Ovary (tissue), 9 donors: ENCODE measurements around the gene VASP. TPM values are rescaled to one million over a fixed set of nuclear protein-coding genes. Genes with fewer than 3 reads are reported as not detected.

ENCODE experiments used
- DNase-seq, 5 donors: peaks; one replicate each; pipeline ENCODE4 v3.0.0-alpha.2; 2019 to 2020
- H3K27ac ChIP-seq, 2 donors: fragments of 200-600 bp; one replicate each; pipeline versions ENCODE4 v1.5.1 to v1.8.0; 2019 to 2022
- H3K27me3 ChIP-seq: fragments of 200-600 bp; one replicate; pipeline ENCODE4 v1.8.0; 2022
- H3K36me3 ChIP-seq: fragments of 200-600 bp; sonication (generic); one replicate; pipeline ENCODE4 v1.5.1; 2019
- H3K4me1 ChIP-seq: one replicate; pipeline ENCODE4 v1.8.1; 2013; ENCODE audit warnings: mild to moderate bottlenecking, moderate library complexity; ENCODE audit not compliant: insufficient read depth
- H3K4me3 ChIP-seq: fragments of 200-600 bp; sonication (generic); one replicate; pipeline ENCODE4 v1.5.1; 2017
- H3K9me3 ChIP-seq, 2 donors: fragments of 200-600 bp in 1 of 2; sonication (generic) in 1 of 2; one replicate each; pipeline versions ENCODE4 v1.5.1 to v1.8.1; 2013 to 2019; ENCODE audit warnings: mild to moderate bottlenecking in 1 of 2, moderate library complexity in 1 of 2
- CTCF ChIP-seq, 3 donors: fragments of 450-650 bp in 2 of 3; fragments of 200-600 bp in 1 of 3; IDR thresholded peaks; one replicate each; pipeline versions ENCODE4 v1.5.1 to v1.8.0; 2016 to 2022; ENCODE audit warnings: antibody characterized with exemption in 3 of 3, mild to moderate bottlenecking in 1 of 3
- EP300 ChIP-seq: sonication (generic); formaldehyde crosslinking; IDR thresholded peaks from one replicate; pipeline ENCODE4 v1.6.1; 2017; ENCODE audit warnings: antibody characterized with exemption
- POLR2A ChIP-seq: fragments of 450-650 bp; IDR thresholded peaks from one replicate; pipeline ENCODE4 v1.6.1; 2017; ENCODE audit warnings: antibody characterized with exemption, mild to moderate bottlenecking, moderate library complexity
- WGBS, 3 donors: extraction: QIAGEN DNeasy Blood & Tissue Kit in 1 of 3; methylation state at CpG; one replicate each; pipeline versions ENCODE4 v1.1.5 to v1.1.7; 2013 to 2017; 5-methylcytosine and 5-hydroxymethylcytosine counted together
- intact Hi-C, 4 donors: fragments of 100-400 bp; cut with DNase I; formaldehyde crosslinking; loops; one replicate each; pipeline versions ENCODE4 v1.11.0 to v1.15.1; 2022 to 2023
- polyA plus RNA-seq, 2 donors: library from polyadenylated mRNA; stranded (reverse); fragments of 200-250 nt in 1 of 2; fragments of 350-450 nt in 1 of 2; fragmentation: Illumina TruSeq in 1 of 2; extraction: RNeasy Lipid Tissue Mini Kit (QIAGEN cat#74804) in 1 of 2; gene quantifications; one replicate each; pipeline ENCODE4 v1.2.3, GENCODE V29; 2013 to 2014
- total RNA-seq, 7 donors: library from RNA; depleted of rRNA in 2 of 7; stranded (reverse); fragments of >200 nt in 2 of 7; fragmentation: NEBNext Ultra II Directional in 3 of 7; extraction: Animal tissue kit (Norgen Biotek cat#: 25700) in 3 of 7; gene quantifications; one replicate each; pipeline versions ENCODE4 v1.1.0 to v1.2.4, GENCODE V29; 2016 to 2023
- donor health status: DM: no; HTN: no; CAD: no; lungs with moderate emphysema.
- donor health status: DM: no; HTN: no; CAD: no.
- donor health status: Bipolar disorder and iron deficiency.
- donor health status: DM: yes; HTN: yes; CAD: no.
- donor health status: DM: no; HTN: no; CAD: no.
- donor health status: DM: yes; HTN: yes; CAD: no.

Gene VASP
- total and polyA plus RNA-seq, 9 donors = 15.7 to 83.2 (median 49.0) TPM

GRCh38 chr19:45469945-45470761 is 37.1 kb upstream of the VASP start:
- intact Hi-C loops = no loop called here
- no peak for TF ChIP-seq CTCF (IDR thresholded peaks at IDR 0.05)
- TF ChIP-seq POLR2A = no peak
- no peak for TF ChIP-seq EP300
- DNase-seq = peak; percentile 41 to 66 (median 62)
- Histone ChIP-seq H3K27me3 (no peaks in the 10 kb centered on the region), H3K9me3 (no peaks in the 10 kb centered on the region), H3K4me3 (peak overlapping the region; percentile 53), H3K4me1 (peaks cover 12% of the 10 kb centered on the region), H3K27ac (peak overlapping the region; percentile 90 to 95), H3K36me3 (no peaks in the 10 kb centered on the region)
- WGBS, 3 donors = 37 to 40% (median 40%) methylated on average over 32 to 33 of the region's 33 CpGs

GRCh38 chr19:45470762-45471081 is 36.6 kb upstream of the VASP start:
- TF ChIP-seq EP300 (no peak), POLR2A (no peak), CTCF (IDR thresholded peaks at IDR 0.05) (no peak)
- Histone ChIP-seq H3K4me3 (no peak overlapping the region), H3K4me1 (peaks cover 12% of the 10 kb centered on the region), H3K27ac (no peak overlapping the region), H3K36me3 (no peaks in the 10 kb centered on the region), H3K27me3 (no peaks in the 10 kb centered on the region), H3K9me3 (no peaks in the 10 kb centered on the region)
- WGBS, 3 donors = 86 to 88% (median 88%) methylated on average over 15 of the region's 15 CpGs
- intact Hi-C loops = no loop called here
- no peak for DNase-seq

DNA sequence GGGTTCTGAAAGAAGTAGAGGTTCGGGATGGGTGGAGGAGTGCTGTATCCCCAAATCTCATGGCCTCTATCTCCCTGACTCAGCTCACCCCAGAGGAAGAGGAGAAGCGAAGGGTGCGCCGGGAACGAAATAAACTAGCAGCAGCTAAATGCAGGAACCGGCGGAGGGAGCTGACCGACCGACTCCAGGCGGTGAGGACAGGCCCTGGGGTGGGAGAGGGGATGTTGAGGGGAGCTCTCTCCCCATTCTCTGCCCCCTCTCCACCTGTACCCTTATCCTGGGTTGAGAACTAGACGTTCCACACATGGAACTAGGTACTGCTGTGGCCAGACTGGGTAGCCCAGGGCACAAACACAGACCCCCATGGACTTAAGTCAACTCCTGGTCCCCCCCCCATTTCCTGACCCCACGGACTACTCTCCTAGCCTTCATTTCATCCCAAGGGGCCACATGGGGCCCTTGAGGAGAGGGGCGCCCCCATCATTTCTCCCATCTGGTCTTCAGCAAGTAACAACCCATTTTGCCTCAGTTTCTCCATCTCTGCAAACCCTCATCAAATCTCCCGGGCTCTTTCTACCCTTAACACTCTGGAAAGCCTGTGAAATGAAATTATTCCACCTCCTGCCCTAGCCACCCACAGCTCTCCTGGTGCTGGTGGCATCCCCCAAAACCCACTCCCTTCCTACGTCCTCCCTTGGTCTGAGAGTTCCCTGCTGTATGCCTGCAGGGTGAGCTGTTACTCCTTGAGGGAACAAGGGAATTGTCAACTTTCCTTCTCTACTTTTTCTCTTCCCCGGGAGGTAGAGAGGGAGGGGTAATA is 36.0 kb upstream of the VASP start:
- WGBS, 3 donors = 83 to 85% (median 83%) methylated on average over 16 of the region's 16 CpGs
- Histone ChIP-seq H3K36me3 (no peaks in the 10 kb centered on the region), H3K27ac (no peak overlapping the region), H3K27me3 (no peaks in the 10 kb centered on the region), H3K9me3 (no peaks in the 10 kb centered on the region), H3K4me3 (no peak overlapping the region), H3K4me1 (peaks cover 12% of the 10 kb centered on the region)
- TF ChIP-seq POLR2A (no peak), EP300 (no peak), CTCF (IDR thresholded peaks at IDR 0.05) (no peak)
- intact Hi-C loops = no loop called here
- DNase-seq = peak in 1 of 5 donors; percentile 60

GRCh38 chr19:45471931-45472562 is 35.2 kb upstream of the VASP start:
- H3K27ac ChIP-seq = no peak overlapping the region
- H3K36me3 ChIP-seq = no peaks in the 10 kb centered on the region
- DNase-seq = peak in 1 of 5 donors; percentile 60
- H3K4me1 ChIP-seq = peaks cover 12% of the 10 kb centered on the region
- intact Hi-C loops = no loop called here
- no peak for TF ChIP-seq POLR2A
- no peak for TF ChIP-seq CTCF (IDR thresholded peaks at IDR 0.05)
- no peak for TF ChIP-seq EP300
- H3K4me3 ChIP-seq = no peak overlapping the region
- WGBS, 3 donors = 62 to 69% (median 63%) methylated on average over 7 of the region's 7 CpGs
- no peaks in the 10 kb centered on the region for H3K9me3 ChIP-seq
- H3K27me3 ChIP-seq = no peaks in the 10 kb centered on the region
